ENCODE data around the gene ANO4. TPM values are rescaled to one million over a fixed set of nuclear protein-coding genes. Genes with fewer than 3 reads are reported as not detected.

The ANO4 gene
- total RNA-seq, 3 donors from 2014 or later (not counting 1 experiment from before 2014, with no cell fraction given): not detected

GRCh38 chr12:101110866-101111265 lies 316.3 kb downstream of the ANO4 start:
- TF ChIP-seq, protein P1, sequence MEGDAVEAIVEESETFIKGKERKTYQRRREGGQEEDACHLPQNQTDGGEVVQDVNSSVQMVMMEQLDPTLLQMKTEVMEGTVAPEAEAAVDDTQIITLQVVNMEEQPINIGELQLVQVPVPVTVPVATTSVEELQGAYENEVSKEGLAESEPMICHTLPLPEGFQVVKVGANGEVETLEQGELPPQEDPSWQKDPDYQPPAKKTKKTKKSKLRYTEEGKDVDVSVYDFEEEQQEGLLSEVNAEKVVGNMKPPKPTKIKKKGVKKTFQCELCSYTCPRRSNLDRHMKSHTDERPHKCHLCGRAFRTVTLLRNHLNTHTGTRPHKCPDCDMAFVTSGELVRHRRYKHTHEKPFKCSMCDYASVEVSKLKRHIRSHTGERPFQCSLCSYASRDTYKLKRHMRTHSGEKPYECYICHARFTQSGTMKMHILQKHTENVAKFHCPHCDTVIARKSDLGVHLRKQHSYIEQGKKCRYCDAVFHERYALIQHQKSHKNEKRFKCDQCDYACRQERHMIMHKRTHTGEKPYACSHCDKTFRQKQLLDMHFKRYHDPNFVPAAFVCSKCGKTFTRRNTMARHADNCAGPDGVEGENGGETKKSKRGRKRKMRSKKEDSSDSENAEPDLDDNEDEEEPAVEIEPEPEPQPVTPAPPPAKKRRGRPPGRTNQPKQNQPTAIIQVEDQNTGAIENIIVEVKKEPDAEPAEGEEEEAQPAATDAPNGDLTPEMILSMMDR (IDR thresholded peaks at IDR 0.05): no peak
- Histone ChIP-seq H3K4me3 (ENCODE audit: low read length) (no peak overlapping the region), H3K27me3 (ENCODE audit: control insufficient read depth, insufficient read depth, low read length) (no peaks in the 10 kb centered on the region), H3K36me3 (ENCODE audit: control insufficient read depth, insufficient read depth, low read length) (no peaks in the 10 kb centered on the region), H3K4me1 (ENCODE audit: control insufficient read depth, insufficient read depth, low read length) (no peaks in the 10 kb centered on the region), H3K27ac (ENCODE audit: low read length) (no peak overlapping the region), H3K9me3 (ENCODE audit: control insufficient read depth, insufficient read depth, low read length) (no peaks in the 10 kb centered on the region)
- intact Hi-C loops (cut with micrococcal nuclease): no loop called here
- Mint-ChIP-seq H3K4me1 (no peaks in the 10 kb centered on the region), H3K4me3 (no peak overlapping the region), H3K36me3 (no peaks in the 10 kb centered on the region), H3K27ac (no peak overlapping the region), H3K27me3 (ENCODE audit: low read depth in 2 of 2) (no peaks in the 10 kb centered on the region), H3K9me3 (peaks cover 0 to 8% of the 10 kb centered on the region in 2 donors)
- ATAC-seq (no peak), DNase-seq (no peak)
- WGBS (ENCODE audit: insufficient coverage): 90% methylated on average over 2 of the region's 3 CpGs

DNA sequence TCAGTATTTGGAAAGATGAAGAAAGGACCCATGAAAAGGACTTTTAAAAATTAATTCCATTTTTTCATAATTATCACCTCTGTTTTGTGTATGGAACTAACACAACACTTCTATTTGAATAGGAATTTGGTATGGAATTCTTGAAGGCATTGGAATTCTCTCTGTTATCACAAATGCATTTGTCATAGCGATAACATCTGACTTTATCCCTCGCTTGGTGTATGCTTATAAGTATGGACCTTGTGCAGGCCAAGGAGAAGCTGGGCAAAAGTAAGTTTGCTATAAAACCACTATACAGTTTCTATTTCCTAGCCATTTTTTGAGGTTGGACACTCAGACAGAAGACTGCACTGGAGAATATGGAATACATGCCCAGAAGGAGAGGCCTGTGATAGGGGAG lies 316.9 kb downstream of the ANO4 start:
- no peak overlapping the region for H3K4me3 Mint-ChIP-seq
- intact Hi-C loops (cut with micrococcal nuclease): no loop called here
- H3K27me3 Mint-ChIP-seq (ENCODE audit: low read depth in 2 of 2): no peaks in the 10 kb centered on the region
- no peaks in the 10 kb centered on the region for H3K36me3 ChIP-seq (ENCODE audit: control insufficient read depth, insufficient read depth, low read length)
- TF ChIP-seq, protein P1 (IDR thresholded peaks at IDR 0.05): no peak
- H3K36me3 Mint-ChIP-seq: no peaks in the 10 kb centered on the region
- no peaks in the 10 kb centered on the region for H3K4me1 Mint-ChIP-seq
- no peaks in the 10 kb centered on the region for H3K9me3 ChIP-seq (ENCODE audit: control insufficient read depth, insufficient read depth, low read length)
- no peak overlapping the region for H3K27ac Mint-ChIP-seq
- WGBS (ENCODE audit: insufficient coverage): 95% methylated on average over 2 of the region's 2 CpGs
- no peak overlapping the region for H3K27ac ChIP-seq (ENCODE audit: low read length)
- no peak overlapping the region for H3K4me3 ChIP-seq (ENCODE audit: low read length)
- no peak for ATAC-seq
- no peak for DNase-seq
- peaks cover 0 to 8% of the 10 kb centered on the region in 2 donors for H3K9me3 Mint-ChIP-seq
- H3K27me3 ChIP-seq (ENCODE audit: control insufficient read depth, insufficient read depth, low read length): no peaks in the 10 kb centered on the region
- H3K4me1 ChIP-seq (ENCODE audit: control insufficient read depth, insufficient read depth, low read length): no peaks in the 10 kb centered on the region

DNA sequence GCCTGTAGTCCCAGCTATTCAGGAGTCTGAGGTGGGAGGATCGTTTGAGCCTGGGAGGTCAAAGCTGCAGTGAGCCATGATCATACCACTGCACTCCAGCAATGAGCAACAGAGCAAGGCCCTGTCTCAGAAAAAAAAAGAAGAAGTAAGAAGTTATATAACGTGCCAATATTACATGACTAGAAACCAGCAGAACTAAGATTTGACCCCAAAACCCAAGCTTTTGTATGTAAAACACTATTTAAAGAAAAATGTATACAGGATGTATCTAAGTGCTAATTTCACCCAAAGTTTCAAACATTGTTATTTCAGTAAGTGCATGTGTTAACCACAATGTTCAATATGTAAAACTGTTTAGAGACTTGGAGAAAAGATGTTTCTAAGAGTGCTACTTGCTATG lies 320.8 kb downstream of the ANO4 start:
- no peak overlapping the region for H3K27ac Mint-ChIP-seq
- no peaks in the 10 kb centered on the region for H3K27me3 Mint-ChIP-seq (ENCODE audit: low read depth in 2 of 2)
- no peaks in the 10 kb centered on the region for H3K36me3 Mint-ChIP-seq
- no peaks in the 10 kb centered on the region for H3K36me3 ChIP-seq (ENCODE audit: control insufficient read depth, insufficient read depth, low read length)
- H3K4me3 Mint-ChIP-seq: no peak overlapping the region
- no peaks in the 10 kb centered on the region for H3K4me1 Mint-ChIP-seq
- H3K4me3 ChIP-seq (ENCODE audit: low read length): no peak overlapping the region
- H3K27ac ChIP-seq (ENCODE audit: low read length): no peak overlapping the region
- ATAC-seq (no peak), DNase-seq (no peak)
- TF ChIP-seq, protein P1 (IDR thresholded peaks at IDR 0.05): no peak
- H3K9me3 ChIP-seq (ENCODE audit: control insufficient read depth, insufficient read depth, low read length): no peaks in the 10 kb centered on the region
- 75% methylated on average over 1 of the region's 2 CpGs for WGBS (ENCODE audit: insufficient coverage)
- no peaks in the 10 kb centered on the region for H3K4me1 ChIP-seq (ENCODE audit: control insufficient read depth, insufficient read depth, low read length)
- H3K9me3 Mint-ChIP-seq: peaks cover 0 to 4% of the 10 kb centered on the region in 2 donors
- H3K27me3 ChIP-seq (ENCODE audit: control insufficient read depth, insufficient read depth, low read length): no peaks in the 10 kb centered on the region
- intact Hi-C loops (cut with micrococcal nuclease): no loop called here

GRCh38 chr12:101116911-101117310 lies 322.3 kb downstream of the ANO4 start:
- Histone ChIP-seq H3K4me3 (ENCODE audit: low read length) (no peak overlapping the region), H3K4me1 (ENCODE audit: control insufficient read depth, insufficient read depth, low read length) (no peaks in the 10 kb centered on the region), H3K9me3 (ENCODE audit: control insufficient read depth, insufficient read depth, low read length) (no peaks in the 10 kb centered on the region), H3K27me3 (ENCODE audit: control insufficient read depth, insufficient read depth, low read length) (no peaks in the 10 kb centered on the region), H3K27ac (ENCODE audit: low read length) (no peak overlapping the region), H3K36me3 (ENCODE audit: control insufficient read depth, insufficient read depth, low read length) (no peaks in the 10 kb centered on the region)
- WGBS (ENCODE audit: insufficient coverage): 77% methylated on average over 3 of the region's 4 CpGs
- Mint-ChIP-seq H3K27ac (no peak overlapping the region), H3K4me3 (no peak overlapping the region), H3K9me3 (peaks cover 0 to 3% of the 10 kb centered on the region in 2 donors), H3K27me3 (ENCODE audit: low read depth in 2 of 2) (no peaks in the 10 kb centered on the region), H3K4me1 (no peaks in the 10 kb centered on the region), H3K36me3 (no peaks in the 10 kb centered on the region)
- intact Hi-C loops (cut with micrococcal nuclease): no loop called here
- TF ChIP-seq, protein P1 (IDR thresholded peaks at IDR 0.05): no peak
- no peak for ATAC-seq
- DNase-seq: no peak

Measured in natural killer cell (primary cell).